Measurements from ENCODE around the gene SARDH. TPM values are rescaled to one million over a fixed set of nuclear protein-coding genes. Genes with fewer than 3 reads are reported as not detected.

SARDH gene
- total and polyA plus RNA-seq, 10 donors: 1.0 to 4.5 (median 2.3) TPM

DNA sequence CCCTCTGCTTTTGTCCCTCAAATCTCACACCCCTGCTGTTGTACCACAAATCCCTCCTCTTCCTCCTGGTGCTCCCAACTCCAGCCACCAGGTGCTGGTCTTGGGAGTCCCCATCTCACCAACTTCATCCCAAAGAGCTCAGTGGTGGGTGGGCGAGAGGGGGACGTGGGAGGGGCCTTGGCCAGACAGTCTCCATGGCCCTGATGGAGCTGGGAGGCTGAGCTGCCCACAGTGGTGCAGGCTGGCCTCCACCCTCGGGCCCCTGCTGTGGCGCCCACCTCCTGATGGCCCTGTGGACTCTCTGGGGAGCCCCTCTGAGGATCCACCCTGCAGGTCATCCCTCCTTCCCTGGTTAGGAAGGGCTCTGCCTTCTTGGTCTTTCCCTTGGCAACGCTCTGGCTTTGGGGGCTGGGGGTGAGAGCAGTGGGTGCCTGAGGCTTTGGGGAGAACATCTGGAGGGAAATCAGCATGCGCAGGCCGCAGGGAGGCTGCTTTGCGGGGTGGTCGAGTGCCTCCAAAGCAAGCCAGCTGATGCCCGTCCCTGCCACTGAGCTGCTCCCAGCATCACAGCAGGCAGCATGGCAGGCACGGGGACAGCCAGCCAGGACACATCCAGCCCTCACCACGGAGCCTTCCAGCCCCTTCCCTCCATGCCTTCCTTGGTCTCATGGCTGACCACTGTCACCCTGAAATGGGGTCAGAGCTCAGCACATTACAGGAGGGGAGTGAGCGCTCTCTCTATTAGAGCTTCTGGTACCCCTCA lies 121.3 kb downstream of the SARDH start:
- peaks cover 8 to 23% (median 14%) of the 10 kb centered on the region in 6 donors for H3K4me1 ChIP-seq
- no peak overlapping the region for H3K4me3 ChIP-seq
- peaks cover 0 to 83% (median 9%) of the 10 kb centered on the region in 7 donors for H3K27me3 ChIP-seq (replicated peaks in 1 of 7)
- no peak for DNase-seq
- no peak overlapping the region for H3K27ac ChIP-seq
- H3K36me3 ChIP-seq: no peaks in the 10 kb centered on the region
- TF ChIP-seq POLR2A (IDR thresholded peaks at IDR 0.05) (no peak), POLR2AphosphoS5 (IDR thresholded peaks at IDR 0.05) (no peak)
- TF ChIP-seq, protein P1, sequence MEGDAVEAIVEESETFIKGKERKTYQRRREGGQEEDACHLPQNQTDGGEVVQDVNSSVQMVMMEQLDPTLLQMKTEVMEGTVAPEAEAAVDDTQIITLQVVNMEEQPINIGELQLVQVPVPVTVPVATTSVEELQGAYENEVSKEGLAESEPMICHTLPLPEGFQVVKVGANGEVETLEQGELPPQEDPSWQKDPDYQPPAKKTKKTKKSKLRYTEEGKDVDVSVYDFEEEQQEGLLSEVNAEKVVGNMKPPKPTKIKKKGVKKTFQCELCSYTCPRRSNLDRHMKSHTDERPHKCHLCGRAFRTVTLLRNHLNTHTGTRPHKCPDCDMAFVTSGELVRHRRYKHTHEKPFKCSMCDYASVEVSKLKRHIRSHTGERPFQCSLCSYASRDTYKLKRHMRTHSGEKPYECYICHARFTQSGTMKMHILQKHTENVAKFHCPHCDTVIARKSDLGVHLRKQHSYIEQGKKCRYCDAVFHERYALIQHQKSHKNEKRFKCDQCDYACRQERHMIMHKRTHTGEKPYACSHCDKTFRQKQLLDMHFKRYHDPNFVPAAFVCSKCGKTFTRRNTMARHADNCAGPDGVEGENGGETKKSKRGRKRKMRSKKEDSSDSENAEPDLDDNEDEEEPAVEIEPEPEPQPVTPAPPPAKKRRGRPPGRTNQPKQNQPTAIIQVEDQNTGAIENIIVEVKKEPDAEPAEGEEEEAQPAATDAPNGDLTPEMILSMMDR (IDR thresholded peaks at IDR 0.05 in 8 of 11, conservative IDR thresholded peaks at IDR 0.05 in 3 of 11): no peak
- WGBS, 5 donors: 83 to 89% (median 85%) methylated on average over 9 to 13 of the region's 13 CpGs
- no peaks in the 10 kb centered on the region for H3K9me3 ChIP-seq
- intact Hi-C loops (cut with DNase I; ENCODE audit: low total_unique reads): no loop called here

DNA sequence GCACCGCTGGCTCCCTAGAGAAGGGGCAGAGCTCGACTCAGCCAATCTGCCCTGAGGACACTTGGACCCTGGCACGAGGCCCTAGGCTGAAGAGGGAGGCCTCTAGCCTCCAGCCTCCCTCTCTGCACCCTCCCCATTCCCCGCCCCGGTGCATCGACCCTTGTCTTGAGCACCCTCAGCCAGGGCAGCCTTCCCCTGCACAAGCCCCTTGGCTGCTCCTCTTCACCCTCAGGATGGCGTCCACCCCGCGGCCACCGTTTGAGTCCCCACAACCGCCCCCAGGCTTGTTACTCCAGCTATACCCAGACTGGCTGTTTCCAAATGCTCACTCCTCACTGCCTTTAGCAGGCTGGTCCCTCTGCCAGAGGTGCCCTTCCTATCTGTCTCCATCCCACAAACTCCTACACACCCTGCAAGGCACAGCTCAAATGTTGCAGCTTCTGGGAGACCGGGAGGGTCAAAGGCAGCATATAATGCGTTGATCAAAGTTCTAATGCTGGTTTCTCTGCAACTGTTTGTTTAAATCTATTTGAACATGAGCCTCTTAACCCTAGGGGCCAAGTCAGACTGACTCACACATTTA lies 122.5 kb downstream of the SARDH start:
- Histone ChIP-seq H3K4me3 (no peak overlapping the region), H3K9me3 (no peaks in the 10 kb centered on the region), H3K27me3 (replicated peaks in 1 of 7) (peaks cover 0 to 92% (median 11%) of the 10 kb centered on the region in 7 donors), H3K27ac (no peak overlapping the region), H3K4me1 (peaks cover 8 to 18% (median 12%) of the 10 kb centered on the region in 6 donors), H3K36me3 (no peaks in the 10 kb centered on the region)
- intact Hi-C loops (cut with DNase I; ENCODE audit: low total_unique reads): no loop called here
- no peak for TF ChIP-seq POLR2A (IDR thresholded peaks at IDR 0.05)
- TF ChIP-seq POLR2AphosphoS5 (IDR thresholded peaks at IDR 0.05): no peak
- TF ChIP-seq, protein P1 (IDR thresholded peaks at IDR 0.05 in 8 of 11, conservative IDR thresholded peaks at IDR 0.05 in 3 of 11): no peak
- WGBS, 5 donors: 72 to 88% (median 77%) methylated on average over 12 to 13 of the region's 13 CpGs
- no peak for DNase-seq

DNA sequence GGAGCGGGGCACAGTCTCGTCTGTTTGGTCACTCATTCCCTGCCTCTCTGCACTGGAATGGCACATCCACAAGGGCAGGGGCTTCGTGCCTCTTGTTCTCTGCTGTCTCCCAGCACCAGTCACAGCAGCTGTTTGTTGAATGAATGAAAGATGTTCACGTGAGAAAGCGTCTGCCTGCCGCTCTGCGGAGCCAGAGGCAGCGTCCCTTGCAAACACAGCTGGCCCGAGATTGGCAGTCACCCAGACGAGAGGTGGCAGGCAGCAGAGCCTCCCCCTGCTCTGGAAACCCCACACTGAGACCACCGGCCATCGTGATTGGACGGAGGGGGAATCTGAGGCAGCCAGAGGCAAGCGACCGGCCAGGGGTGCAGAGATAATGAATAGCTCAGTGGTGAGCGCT lies 123.0 kb downstream of the SARDH start:
- H3K27me3 ChIP-seq (replicated peaks in 1 of 7): peaks cover 0 to 97% (median 16%) of the 10 kb centered on the region in 7 donors
- H3K27ac ChIP-seq: no peak overlapping the region
- WGBS, 5 donors: 46 to 52% (median 50%) methylated on average over 14 to 16 of the region's 16 CpGs
- no peak for DNase-seq
- no peaks in the 10 kb centered on the region for H3K36me3 ChIP-seq
- intact Hi-C loops (cut with DNase I; ENCODE audit: low total_unique reads): no loop called here
- no peaks in the 10 kb centered on the region for H3K9me3 ChIP-seq
- no peak overlapping the region for H3K4me3 ChIP-seq
- H3K4me1 ChIP-seq: peaks cover 8 to 13% (median 10%) of the 10 kb centered on the region in 6 donors
- TF ChIP-seq POLR2AphosphoS5 (IDR thresholded peaks at IDR 0.05) (no peak), POLR2A (IDR thresholded peaks at IDR 0.05) (no peak)
- TF ChIP-seq, protein P1 (IDR thresholded peaks at IDR 0.05 in 8 of 11, conservative IDR thresholded peaks at IDR 0.05 in 3 of 11): no peak

DNA sequence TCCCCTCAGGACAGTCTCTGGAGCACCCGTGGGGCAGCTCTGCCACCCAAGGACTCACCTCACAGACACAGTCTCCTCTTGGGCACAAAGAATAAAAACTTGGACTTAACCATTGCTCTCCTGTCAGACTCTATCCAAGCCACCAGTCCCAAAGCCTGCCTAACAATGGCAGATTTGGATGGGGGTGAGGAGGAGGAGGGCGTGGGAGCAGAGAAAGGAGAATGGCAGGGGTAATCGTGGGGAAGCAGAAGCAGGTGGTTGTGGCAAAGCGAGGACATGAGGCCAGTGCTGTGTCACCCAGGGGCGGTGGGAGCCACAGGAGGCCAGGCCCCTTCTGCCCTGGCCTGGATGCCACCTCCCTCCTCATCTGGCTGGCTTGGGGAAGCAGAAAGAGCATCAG lies 123.5 kb downstream of the SARDH start:
- TF ChIP-seq POLR2A (IDR thresholded peaks at IDR 0.05) (no peak), POLR2AphosphoS5 (IDR thresholded peaks at IDR 0.05) (no peak)
- TF ChIP-seq, protein P1 (IDR thresholded peaks at IDR 0.05 in 8 of 11, conservative IDR thresholded peaks at IDR 0.05 in 3 of 11): no peak
- no peak for DNase-seq
- WGBS, 5 donors: 54 to 64% (median 62%) methylated on average over 5 of the region's 5 CpGs
- Histone ChIP-seq H3K27me3 (replicated peaks in 1 of 7) (peaks cover 0 to 98% (median 20%) of the 10 kb centered on the region in 7 donors), H3K4me3 (no peak overlapping the region), H3K9me3 (no peaks in the 10 kb centered on the region), H3K27ac (no peak overlapping the region), H3K4me1 (peaks cover 3 to 8% (median 5%) of the 10 kb centered on the region in 6 donors), H3K36me3 (no peaks in the 10 kb centered on the region)
- intact Hi-C loops (cut with DNase I; ENCODE audit: low total_unique reads): no loop called here

Data from spleen (tissue), 11 donors.